Thoracic aorta endothelial cell (primary cell): ENCODE results near the gene ARSJ. TPM values are rescaled to one million over a fixed set of nuclear protein-coding genes. Genes with fewer than 3 reads are reported as not detected.

Experiments used
- total RNA-seq: library from RNA; depleted of rRNA; stranded (reverse); fragments of >200 nt; gene quantifications from 2 replicates; pipeline ENCODE4 v1.2.3, GENCODE V29; 2012

Gene ARSJ
- 62.4 and 86.4 TPM in 2 replicates for total RNA-seq

GRCh38 chr4:113979148-113979904 is at the start of gene ARSJ:
Gene ARSJ, minus strand, starts transcription at chr4:113979647. Its CDS starts 813 bp downstream, at chr4:113978834.

Other genes with a start within 250 kb of the ARSJ start
- gene CAMK2D, start 217.9 kb downstream of the ARSJ start, total RNA-seq: 45.9 and 54.1 TPM in 2 replicates